Activated CD4-positive, CD25-positive, alpha-beta regulatory T cell treated with anti-CD3 and anti-CD28 coated beads, Interleukin-2, amount 50 U/mL, for 16 hours (primary cell): ENCODE measurements around the gene BRIP1.

Experiments
- DNase-seq: peaks from one replicate; pipeline ENCODE4 v3.0.0-alpha.2; 2020; ENCODE audit warnings: low read depth, low spot score

The BRIP1 gene

DNA sequence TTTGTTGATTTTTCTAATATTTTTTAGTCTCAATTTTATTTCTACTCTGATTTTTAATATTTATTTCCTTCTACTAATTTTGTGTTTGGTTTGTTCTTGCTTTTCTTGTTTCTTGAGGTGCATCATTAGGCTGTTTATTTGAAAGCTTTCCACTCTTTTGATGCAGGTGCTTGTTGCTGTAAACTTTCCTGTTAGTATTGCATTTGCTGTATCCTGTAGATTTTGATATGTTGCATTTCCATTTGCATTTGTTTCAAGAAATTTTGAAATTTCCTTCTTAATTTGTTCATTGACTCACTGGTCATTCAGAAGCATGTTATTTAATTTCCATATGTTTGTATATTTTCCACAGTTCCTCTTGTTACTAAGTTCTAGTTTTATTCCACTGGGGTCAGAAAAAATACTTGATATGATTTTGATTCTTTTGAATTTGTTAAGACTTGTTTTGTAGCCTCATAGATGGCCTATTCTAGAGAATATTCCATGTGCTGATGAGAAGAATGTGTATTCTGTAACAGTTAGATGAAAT is 229.3 kb downstream of the BRIP1 start:
- no peak for DNase-seq

DNA sequence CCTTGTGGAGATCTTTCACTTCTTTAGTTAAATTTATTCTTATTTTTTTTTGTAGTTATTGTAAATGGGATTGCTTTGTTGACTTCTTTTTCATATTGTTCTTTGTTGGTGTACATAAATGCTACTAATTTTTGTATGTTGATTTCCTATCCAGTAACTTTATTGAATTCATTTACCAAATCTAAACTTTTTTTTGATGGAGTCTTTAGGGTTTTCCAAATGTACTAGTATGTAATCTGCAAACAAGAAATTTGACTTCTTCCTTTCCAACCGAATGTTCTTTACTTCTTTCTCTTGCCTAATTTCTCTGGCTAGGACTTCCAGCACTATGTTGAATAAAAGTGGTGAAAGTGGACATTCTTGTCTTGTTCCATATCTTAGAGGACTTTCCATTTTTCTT is 230.5 kb downstream of the BRIP1 start:
- DNase-seq = no peak

DNA sequence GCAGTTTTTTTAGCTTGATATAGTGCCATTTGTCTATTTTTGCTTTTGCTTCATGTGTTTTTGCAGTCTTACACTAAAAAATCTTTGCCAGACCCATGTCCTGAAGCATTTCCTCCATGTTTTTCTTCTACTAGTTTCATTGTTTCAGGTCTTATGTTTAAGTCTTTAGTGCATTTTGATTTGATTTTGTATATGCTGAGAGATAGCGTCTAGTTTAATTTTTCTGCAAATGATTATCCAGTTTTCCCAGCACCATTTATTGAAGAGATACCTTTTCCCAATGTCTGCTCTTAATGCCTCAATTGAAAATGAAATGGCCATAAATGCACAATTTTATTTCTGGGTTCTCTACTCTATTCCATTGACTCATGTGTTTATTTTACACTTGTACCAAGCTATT is 231.5 kb downstream of the BRIP1 start:
- no peak for DNase-seq
